ENCODE measurements around the gene KRTAP13-4.

Gene KRTAP13-4

DNA sequence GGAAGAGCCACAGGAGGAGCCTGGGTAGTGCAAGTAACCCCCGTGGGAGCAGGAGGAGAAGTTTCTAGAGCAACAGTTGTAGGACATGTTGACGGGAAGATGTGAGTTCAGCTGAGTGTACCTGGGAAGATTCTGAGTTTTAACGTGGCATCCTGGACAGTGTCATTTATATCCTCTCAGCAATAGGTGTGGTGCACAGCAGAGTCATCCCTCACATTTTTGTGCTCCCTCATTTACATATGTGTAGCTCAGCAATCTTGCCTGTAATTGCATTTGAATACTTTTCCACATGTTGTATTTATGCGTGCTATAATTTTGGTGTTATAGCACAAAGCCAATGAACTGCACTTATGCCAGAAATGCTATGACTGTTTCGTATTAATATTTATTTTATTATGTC is 4.2 kb upstream of the KRTAP13-4 start, which contains the start of gene KRTAP13-3:
TSS of gene KRTAP13-3 (minus strand) at position 101 of the 400 bp plus-strand sequence. CDS start at position 87, 14 bp downstream.
- no peak for DNase-seq (ENCODE audit: low read depth)
- no peak for TF ChIP-seq CTCF (IDR thresholded peaks at IDR 0.05; ENCODE audit: control insufficient read depth, extremely low read depth, insufficient read depth)
- H3K4me3 ChIP-seq (ENCODE audit: low read depth, low read length), result no peak within 1 kb of the TSS

DNA sequence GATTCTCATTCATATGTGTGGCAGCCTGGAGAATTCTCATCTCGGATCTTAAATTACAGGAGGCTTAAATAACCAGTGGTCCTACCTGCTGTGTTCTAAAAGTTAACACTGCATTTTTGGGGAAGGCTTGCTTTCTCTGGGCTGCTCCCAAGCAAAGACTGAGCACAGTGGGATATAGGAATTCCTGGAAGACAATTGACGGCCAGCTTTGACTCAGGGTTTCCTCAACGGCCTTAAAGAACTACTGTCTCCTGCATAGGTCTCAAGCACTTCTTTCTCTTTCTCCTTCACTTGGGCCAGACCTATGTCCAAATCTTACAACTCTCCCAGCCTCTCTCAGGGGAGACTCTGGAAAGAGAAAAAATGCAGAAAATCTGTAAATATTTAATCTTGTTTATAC is 3.3 kb upstream of the KRTAP13-4 start:
- no peak for TF ChIP-seq CTCF (IDR thresholded peaks at IDR 0.05; ENCODE audit: control insufficient read depth, extremely low read depth, insufficient read depth)
- DNase-seq (ENCODE audit: low read depth), result no peak

DNA sequence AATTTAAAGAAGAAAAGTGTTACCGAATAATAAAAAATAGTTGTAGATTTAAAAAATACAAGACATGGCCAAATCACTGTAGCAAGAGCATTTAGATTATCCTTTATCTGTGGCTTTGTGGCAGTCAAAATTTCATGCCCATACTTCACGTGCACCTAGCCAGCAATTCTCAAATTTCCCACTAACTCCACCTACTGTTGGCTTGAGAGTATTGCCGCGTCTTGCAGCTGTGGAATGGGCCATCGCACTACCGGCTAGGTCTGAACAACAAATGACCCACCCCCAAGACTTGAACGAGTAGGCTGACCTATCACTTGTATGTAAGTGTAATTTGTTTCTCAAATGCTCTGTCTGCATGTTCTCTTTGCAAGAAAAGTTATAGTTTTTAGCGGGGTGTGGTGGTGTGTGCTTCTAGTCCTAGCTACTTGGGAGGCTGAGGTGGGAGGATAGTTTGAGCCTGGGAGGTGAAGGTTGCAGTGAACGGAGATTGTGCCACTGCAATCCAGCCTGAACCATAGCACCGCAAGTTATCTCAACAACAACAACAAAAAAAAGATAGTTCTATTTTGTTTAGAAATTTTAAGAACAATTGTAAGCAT is 4.1 kb downstream of the KRTAP13-4 start:
- TF ChIP-seq CTCF (IDR thresholded peaks at IDR 0.05; ENCODE audit: control insufficient read depth, extremely low read depth, insufficient read depth), result peak; percentile 58
- no peak overlapping the region for H3K4me3 ChIP-seq (ENCODE audit: low read depth, low read length)
- no peak for DNase-seq (ENCODE audit: low read depth)

More for the DNA sequence above, 3.3 kb upstream of the KRTAP13-4 start:
- H3K4me3 ChIP-seq (ENCODE audit: low read depth, low read length), result no peak overlapping the region

- no peak for TF ChIP-seq CTCF (IDR thresholded peaks at IDR 0.05; ENCODE audit: control insufficient read depth, extremely low read depth, insufficient read depth)
These were observed 7.1 kb downstream of the KRTAP13-4 start for GRCh38 chr21:30437010-30437565.

DNA sequence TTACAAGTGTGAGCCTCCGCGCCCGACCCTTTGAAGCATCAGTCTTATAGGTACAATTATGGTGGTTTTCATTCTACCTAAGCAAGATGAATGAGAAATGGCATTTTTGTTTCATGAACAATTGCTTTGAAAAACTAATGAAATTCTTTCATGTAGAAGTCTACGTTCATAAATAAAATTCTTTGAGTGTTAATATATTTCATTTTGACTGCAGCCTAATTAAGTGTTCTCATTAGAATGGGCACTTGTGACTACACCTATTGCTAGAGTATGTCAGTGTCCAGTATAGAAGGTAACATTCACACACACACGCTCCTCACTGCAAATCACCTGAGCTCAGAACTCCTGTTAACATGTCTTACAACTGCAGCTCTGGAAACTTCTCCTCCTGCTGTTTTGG is 10.0 kb downstream of the KRTAP13-4 start, which contains the start of gene KRTAP15-1:
TSS of gene KRTAP15-1 (plus strand) at position 301 of the 400 bp plus-strand sequence. CDS start at position 354, 53 bp downstream.
- no peak within 1 kb of the TSS for H3K4me3 ChIP-seq (ENCODE audit: low read depth, low read length)
- TF ChIP-seq CTCF (IDR thresholded peaks at IDR 0.05; ENCODE audit: control insufficient read depth, extremely low read depth, insufficient read depth), result no peak
- no peak for DNase-seq (ENCODE audit: low read depth)

More at GRCh38 chr21:30437010-30437565, 7.1 kb downstream of the KRTAP13-4 start:
- no peak overlapping the region for H3K4me3 ChIP-seq (ENCODE audit: low read depth, low read length)
- DNase-seq (ENCODE audit: low read depth), result peak; percentile 66

DNA sequence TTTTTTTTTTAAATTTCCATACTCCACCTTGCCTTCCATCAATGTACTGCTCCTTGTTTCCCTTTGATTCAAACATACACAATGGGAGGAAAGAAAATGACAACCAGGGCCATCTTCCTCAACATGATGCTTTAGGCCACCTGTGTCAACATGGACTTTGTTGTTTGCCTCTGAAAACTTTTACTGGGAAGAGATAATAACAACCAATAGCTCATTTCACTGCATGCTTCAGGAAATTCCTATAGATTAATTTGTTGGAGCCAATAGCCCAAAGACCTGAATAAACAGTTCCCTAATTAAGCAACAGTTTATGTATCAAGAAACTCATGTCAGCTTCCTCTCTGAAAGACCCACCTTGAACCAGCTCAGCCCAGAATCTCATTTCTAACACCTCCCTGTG is 13.2 kb downstream of the KRTAP13-4 start:
- H3K4me3 ChIP-seq (ENCODE audit: low read depth, low read length), result no peak overlapping the region
- no peak for TF ChIP-seq CTCF (IDR thresholded peaks at IDR 0.05; ENCODE audit: control insufficient read depth, extremely low read depth, insufficient read depth)

More for the DNA sequence above, 13.2 kb downstream of the KRTAP13-4 start:
- DNase-seq (ENCODE audit: low read depth), result peak; percentile 88

Data from LNCaP clone FGC (cell line).